ENCODE results near the gene FLNC. TPM values are rescaled to one million over a fixed set of nuclear protein-coding genes. Genes with fewer than 3 reads are reported as not detected.

The FLNC gene
- total and polyA plus RNA-seq, 2 of the 13 experiments (the other 11 are each of a cell fraction or from before 2014, with no cell fraction given): 0.02 TPM; not detected in 1

- TF ChIP-seq ATF7-NPFF (CRISPR knock-in tag; IDR thresholded peaks at IDR 0.05; ENCODE audit: low read depth) (0 out of 2 replicates have a peak, but pooled peaks have one; percentile 43), ZNF513 (CRISPR knock-in tag; conservative IDR thresholded peaks at IDR 0.05) (no peak), ZNF142 (CRISPR knock-in tag; IDR thresholded peaks at IDR 0.05) (no peak), CTCF (CRISPR knock-in tag; IDR thresholded peaks at IDR 0.05) (no peak), NR2F1 (CRISPR knock-in tag; IDR thresholded peaks at IDR 0.05) (no peak), PLSCR1 (CRISPR knock-in tag; IDR thresholded peaks at IDR 0.05; ENCODE audit: borderline replicate concordance) (no peak), ZXDC (CRISPR knock-in tag; IDR thresholded peaks at IDR 0.05) (no peak), SMAD1 (CRISPR knock-in tag; IDR thresholded peaks at IDR 0.05; ENCODE audit: borderline replicate concordance, low read depth) (no peak), SMAD9 (CRISPR knock-in tag; IDR thresholded peaks at IDR 0.05) (no peak), ISL2 (CRISPR knock-in tag; IDR thresholded peaks at IDR 0.05) (no peak), TERF1 (CRISPR knock-in tag; IDR thresholded peaks at IDR 0.05) (no peak), ZNF546 (CRISPR knock-in tag; conservative IDR thresholded peaks at IDR 0.05) (0 out of 2 replicates have a peak, but pooled peaks have one; percentile 50)
These were observed 32.6 kb downstream of the FLNC start, which contains the start of gene ATP6V1F (continued) for GRCh38 chr7:128862571-128863432.
